ES-I3 (cell line): ENCODE data around the gene PKD1.
"Not testable (repeated sequence)": the region's sequence is repeated elsewhere in the genome, so short reads cannot be mapped to it uniquely, and the experiment has no call there.

Experiments
- H3K36me3 ChIP-seq: 2 replicates; pipeline ENCODE4 v1.6.1; 2013; ENCODE audit warnings: mild to moderate bottlenecking, low read length, control low read depth, moderate library complexity; ENCODE audit not compliant: insufficient read depth
- H3K4me1 ChIP-seq: 2 replicates; pipeline ENCODE4 v1.6.1; 2013; ENCODE audit warnings: mild to moderate bottlenecking, control low read depth, low read length; ENCODE audit not compliant: insufficient read depth
- H3K9ac ChIP-seq: 2 replicates; pipeline ENCODE4 v1.6.1; 2013; ENCODE audit warnings: low read depth, mild to moderate bottlenecking, low read length, moderate library complexity
- H3K9me3 ChIP-seq: 2 replicates; pipeline ENCODE4 v1.6.1; 2013; ENCODE audit warnings: mild to moderate bottlenecking, low read length, moderate library complexity; ENCODE audit not compliant: control insufficient read depth, insufficient read depth

The PKD1 gene

GRCh38 chr16:2135770-2136490 lies at the start of gene PKD1:
PKD1 (minus strand) TSS chr16:2135898; CDS start chr16:2135689, 209 bp downstream.
- not testable (repeated sequence) for H3K4me1 ChIP-seq, H3K9me3 ChIP-seq, H3K36me3 ChIP-seq
- H3K9ac ChIP-seq: peak within 1 kb of the TSS; percentile 47; the same call in 1 of the 2 replicates

DNA sequence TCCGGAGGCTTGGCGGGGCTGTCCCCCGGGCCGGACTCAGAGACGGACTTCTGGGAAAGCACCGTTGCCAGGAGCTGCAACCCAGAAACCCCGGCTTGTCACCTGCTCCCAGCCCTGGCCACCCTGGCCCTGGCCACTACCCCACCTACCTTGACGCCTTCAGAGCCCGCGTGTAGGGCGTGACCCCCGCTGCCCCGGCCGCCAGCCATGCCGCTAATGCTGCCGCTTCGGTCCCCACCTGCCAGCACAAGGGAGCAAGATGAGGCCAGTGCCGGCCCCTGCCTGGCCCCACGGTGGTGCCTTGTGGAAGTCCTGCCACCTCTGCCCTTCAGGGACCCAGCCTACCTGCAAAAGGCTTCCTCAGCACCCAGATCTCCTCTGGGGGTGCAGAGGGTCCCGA lies 49.3 kb upstream of the PKD1 start:
- Histone ChIP-seq H3K4me1 (no peaks in the 10 kb centered on the region), H3K36me3 (no peaks in the 10 kb centered on the region), H3K9me3 (no peaks in the 10 kb centered on the region), H3K9ac (no peak overlapping the region)

GRCh38 chr16:2184346-2184745 lies 48.6 kb upstream of the PKD1 start:
- no peaks in the 10 kb centered on the region for H3K36me3 ChIP-seq
- H3K9ac ChIP-seq: no peak overlapping the region
- H3K9me3 ChIP-seq: no peaks in the 10 kb centered on the region
- no peaks in the 10 kb centered on the region for H3K4me1 ChIP-seq

- H3K4me1 ChIP-seq: no peaks in the 10 kb centered on the region
- no peak overlapping the region for H3K9ac ChIP-seq
- H3K36me3 ChIP-seq: no peaks in the 10 kb centered on the region
- H3K9me3 ChIP-seq: no peaks in the 10 kb centered on the region
Observed at GRCh38 chr16:2183671-2184070, 48.0 kb upstream of the PKD1 start.

GRCh38 chr16:2181952-2182351 lies 46.3 kb upstream of the PKD1 start:
- H3K9ac ChIP-seq: no peak overlapping the region
- no peaks in the 10 kb centered on the region for H3K4me1 ChIP-seq
- no peaks in the 10 kb centered on the region for H3K9me3 ChIP-seq
- H3K36me3 ChIP-seq: no peaks in the 10 kb centered on the region

- Histone ChIP-seq H3K9me3 (no peaks in the 10 kb centered on the region), H3K4me1 (no peaks in the 10 kb centered on the region), H3K36me3 (no peaks in the 10 kb centered on the region), H3K9ac (no peak overlapping the region)
Observed at GRCh38 chr16:2180962-2181923, 45.5 kb upstream of the PKD1 start.

DNA sequence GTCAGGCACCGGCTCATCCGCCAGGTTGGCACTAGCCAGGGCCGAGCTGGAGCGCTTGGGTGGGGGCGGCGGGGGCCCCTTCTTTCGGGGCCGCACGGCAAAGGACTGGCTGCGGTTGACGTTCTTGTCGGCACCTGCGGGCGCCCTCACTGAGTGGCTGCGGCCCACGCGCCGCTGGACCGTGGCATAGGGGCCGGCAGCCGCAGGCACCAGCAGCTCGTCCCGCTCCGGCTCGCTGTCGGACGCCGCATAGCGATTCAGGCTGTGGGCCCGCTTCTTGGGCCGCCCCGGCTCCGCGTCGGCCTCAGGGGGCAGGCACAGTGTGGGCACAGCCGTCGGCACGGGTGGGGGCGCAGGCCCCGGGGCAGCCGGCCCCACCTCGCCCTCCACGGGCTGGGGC lies 44.8 kb upstream of the PKD1 start:
- Histone ChIP-seq H3K36me3 (no peaks in the 10 kb centered on the region), H3K9ac (no peak overlapping the region), H3K4me1 (no peaks in the 10 kb centered on the region), H3K9me3 (no peaks in the 10 kb centered on the region)

DNA sequence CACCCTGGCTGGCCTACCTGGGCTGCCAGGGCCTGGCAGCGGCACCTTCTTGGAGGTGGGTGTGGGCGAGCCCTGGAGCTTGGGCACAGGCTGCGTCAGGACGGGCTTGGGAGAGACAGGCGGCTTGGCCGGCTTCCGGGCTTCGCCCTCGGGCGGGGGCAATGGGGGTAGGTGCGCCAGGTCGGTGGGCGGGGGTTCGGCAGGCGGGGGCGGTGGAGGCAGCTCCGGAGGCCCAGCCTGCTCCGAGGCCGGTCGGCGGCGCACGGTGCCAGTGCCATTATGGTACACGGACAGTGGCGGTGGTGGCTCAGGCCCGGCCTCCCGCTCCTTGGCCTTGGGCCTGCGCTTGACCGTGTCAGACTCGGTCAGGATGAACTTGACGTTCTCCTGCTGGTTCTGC lies 43.9 kb upstream of the PKD1 start:
- Histone ChIP-seq H3K9ac (no peak overlapping the region), H3K9me3 (no peaks in the 10 kb centered on the region), H3K36me3 (no peaks in the 10 kb centered on the region), H3K4me1 (no peaks in the 10 kb centered on the region)

GRCh38 chr16:2179107-2179501 lies 43.4 kb upstream of the PKD1 start:
- no peaks in the 10 kb centered on the region for H3K4me1 ChIP-seq
- H3K9ac ChIP-seq: no peak overlapping the region
- no peaks in the 10 kb centered on the region for H3K36me3 ChIP-seq
- no peaks in the 10 kb centered on the region for H3K9me3 ChIP-seq

DNA sequence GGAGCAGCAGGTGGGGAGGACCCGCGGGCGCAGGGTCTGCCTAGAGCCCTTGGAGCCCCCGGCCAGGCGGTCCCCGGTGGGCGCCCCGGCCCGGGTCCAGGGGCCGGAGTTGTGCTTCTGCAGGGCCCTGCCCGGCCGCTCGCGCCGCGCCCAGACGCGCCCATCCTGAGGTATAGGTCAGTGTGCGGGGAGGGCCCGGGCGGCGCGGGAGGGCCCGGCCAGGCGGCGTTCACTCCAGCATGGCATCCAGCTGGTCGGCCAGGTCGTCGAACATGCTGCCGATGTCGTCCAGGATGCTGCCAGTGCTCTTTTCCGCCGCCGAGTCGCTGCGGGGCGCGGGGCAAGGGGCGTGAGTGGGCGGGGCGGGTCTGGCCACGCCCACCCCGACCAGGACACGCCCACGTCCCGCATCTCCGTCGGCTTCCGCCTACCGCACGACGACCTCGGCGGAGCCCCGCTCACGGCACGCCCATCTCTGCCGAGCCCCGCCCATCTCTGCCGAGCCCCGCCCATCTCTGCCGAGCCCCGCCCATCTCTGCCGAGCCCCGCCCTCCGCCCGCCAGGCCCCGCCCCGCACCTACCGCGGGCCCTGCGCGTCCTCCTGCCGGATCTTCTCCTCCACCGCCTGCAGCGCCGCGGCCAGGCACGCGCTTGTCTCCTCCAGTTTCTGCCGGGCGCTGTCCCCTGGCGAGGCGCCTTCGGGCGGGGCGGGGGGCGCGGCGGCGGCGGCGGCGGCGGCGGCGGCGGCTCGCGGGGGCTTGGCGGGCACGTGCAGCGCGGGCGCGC lies 42.8 kb upstream of the PKD1 start:
- no peaks in the 10 kb centered on the region for H3K36me3 ChIP-seq
- H3K4me1 ChIP-seq: no peaks in the 10 kb centered on the region
- no peaks in the 10 kb centered on the region for H3K9me3 ChIP-seq
- no peak overlapping the region; the same call in 1 of the 2 replicates for H3K9ac ChIP-seq

GRCh38 chr16:2177561-2177960 lies 41.9 kb upstream of the PKD1 start:
- no peak overlapping the region for H3K9ac ChIP-seq
- H3K4me1 ChIP-seq: no peaks in the 10 kb centered on the region
- H3K9me3 ChIP-seq: no peaks in the 10 kb centered on the region
- H3K36me3 ChIP-seq: no peaks in the 10 kb centered on the region

GRCh38 chr16:2177101-2177500 lies 41.4 kb upstream of the PKD1 start:
- Histone ChIP-seq H3K9ac (no peak overlapping the region), H3K36me3 (no peaks in the 10 kb centered on the region), H3K4me1 (no peaks in the 10 kb centered on the region)

DNA sequence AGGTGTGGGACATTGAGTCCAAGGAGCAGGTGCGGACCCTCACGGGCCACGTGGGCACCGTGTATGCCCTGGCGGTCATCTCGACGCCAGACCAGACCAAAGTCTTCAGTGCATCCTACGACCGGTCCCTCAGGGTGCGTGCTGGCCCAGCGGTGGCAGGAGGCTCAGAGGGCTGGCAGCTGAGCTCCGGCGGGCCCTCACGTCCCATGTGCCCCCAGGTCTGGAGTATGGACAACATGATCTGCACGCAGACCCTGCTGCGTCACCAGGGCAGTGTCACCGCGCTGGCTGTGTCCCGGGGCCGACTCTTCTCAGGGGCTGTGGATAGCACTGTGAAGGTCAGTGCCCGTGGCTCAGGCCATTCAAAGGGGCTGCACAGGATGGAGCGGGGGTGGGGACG lies 40.3 kb upstream of the PKD1 start:
- H3K4me1 ChIP-seq: no peaks in the 10 kb centered on the region
- H3K9ac ChIP-seq: no peak overlapping the region
- no peaks in the 10 kb centered on the region for H3K36me3 ChIP-seq
- no peaks in the 10 kb centered on the region for H3K9me3 ChIP-seq

More at GRCh38 chr16:2177101-2177500, 41.4 kb upstream of the PKD1 start:
- no peaks in the 10 kb centered on the region for H3K9me3 ChIP-seq

DNA sequence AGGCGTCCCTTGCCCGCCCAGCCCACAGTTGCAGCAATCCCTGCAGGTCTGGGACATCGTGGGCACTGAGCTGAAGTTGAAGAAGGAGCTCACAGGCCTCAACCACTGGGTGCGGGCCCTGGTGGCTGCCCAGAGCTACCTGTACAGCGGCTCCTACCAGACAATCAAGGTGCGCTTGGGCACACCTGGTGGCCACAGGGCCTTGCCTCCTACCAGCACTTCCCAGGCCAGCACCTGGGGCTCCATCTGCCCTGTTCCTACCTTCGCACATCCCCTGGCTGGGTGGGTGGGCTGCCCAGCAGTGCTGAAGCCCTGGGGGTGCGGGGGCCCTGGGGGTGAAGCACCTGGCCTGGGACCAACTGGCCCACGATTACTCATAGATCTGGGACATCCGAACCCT lies 39.8 kb upstream of the PKD1 start:
- H3K9me3 ChIP-seq: no peaks in the 10 kb centered on the region
- H3K9ac ChIP-seq: no peak overlapping the region
- no peaks in the 10 kb centered on the region for H3K36me3 ChIP-seq
- no peaks in the 10 kb centered on the region for H3K4me1 ChIP-seq
